Trophoblast cell (in vitro differentiated cells and primary cell): ENCODE data around the gene SERF1B. TPM values are rescaled to one million over a fixed set of nuclear protein-coding genes. Genes with fewer than 3 reads are reported as not detected.
"Not testable (repeated sequence)": the region's sequence is repeated elsewhere in the genome, so short reads cannot be mapped to it uniquely, and the experiment has no call there.

Source experiments
- DNase-seq, 2 donors: peaks; one replicate each; pipeline ENCODE4 v3.0.0-alpha.2; 2016
- H2AFZ ChIP-seq: 2 replicates; pipeline ENCODE4 v1.6.1; 2013; ENCODE audit warnings: low read length, moderate library complexity, mild to moderate bottlenecking; ENCODE audit not compliant: insufficient read depth, poor library complexity
- H2AK5ac ChIP-seq: 2 replicates; pipeline ENCODE4 v1.6.1; 2013; ENCODE audit warnings: mild to moderate bottlenecking, low read length
- H2BK120ac ChIP-seq: 2 replicates; pipeline ENCODE4 v1.6.1; 2013; ENCODE audit warnings: low read length, mild to moderate bottlenecking, moderate library complexity; ENCODE audit not compliant: insufficient read depth, poor library complexity
- H2BK12ac ChIP-seq: 2 replicates; pipeline ENCODE4 v1.6.1; 2013; ENCODE audit warnings: mild to moderate bottlenecking, low read length, moderate library complexity
- H2BK5ac ChIP-seq: 2 replicates; pipeline ENCODE4 v1.6.1; 2013; ENCODE audit warnings: low read length, low read depth, moderate library complexity, mild to moderate bottlenecking; ENCODE audit not compliant: poor library complexity
- H3K14ac ChIP-seq: 2 replicates; pipeline ENCODE4 v1.6.1; 2013; ENCODE audit warnings: mild to moderate bottlenecking, low read length
- H3K18ac ChIP-seq: 2 replicates; pipeline ENCODE4 v1.6.1; 2013; ENCODE audit warnings: mild to moderate bottlenecking, low read length
- H3K23ac ChIP-seq: 2 replicates; pipeline ENCODE4 v1.6.1; 2013; ENCODE audit warnings: low read length
- H3K27ac ChIP-seq: 2 replicates; pipeline ENCODE4 v1.5.1; 2013; ENCODE audit warnings: low read depth, mild to moderate bottlenecking, inconsistent platforms, low read length, moderate library complexity
- H3K27me3 ChIP-seq: 2 replicates; pipeline ENCODE4 v1.6.1; 2013; ENCODE audit warnings: inconsistent platforms, mild to moderate bottlenecking, low read length, moderate library complexity; ENCODE audit not compliant: insufficient read depth
- H3K36me3 ChIP-seq, 2 experiments: 1 replicate in 1 of 2; 2 replicates in 1 of 2; pipeline ENCODE4 v1.6.1; 2013; ENCODE audit warnings: low read length in 2 of 2, mild to moderate bottlenecking in 2 of 2, moderate library complexity in 1 of 2; ENCODE audit not compliant: insufficient read depth in 2 of 2, control insufficient read depth in 1 of 2
- H3K4ac ChIP-seq: 2 replicates; pipeline ENCODE4 v1.6.1; 2013; ENCODE audit warnings: low read depth, mild to moderate bottlenecking, low read length, moderate library complexity
- H3K4me1 ChIP-seq, 2 experiments: 1 replicate in 1 of 2; 2 replicates in 1 of 2; pipeline ENCODE4 v1.6.1; 2013; ENCODE audit warnings: low read length in 2 of 2, mild to moderate bottlenecking in 2 of 2, moderate library complexity in 1 of 2; ENCODE audit not compliant: insufficient read depth in 2 of 2, control insufficient read depth in 1 of 2
- H3K4me2 ChIP-seq: 2 replicates; pipeline ENCODE4 v1.6.1; 2013; ENCODE audit warnings: inconsistent platforms, mild to moderate bottlenecking, low read length, moderate library complexity
- H3K4me3 ChIP-seq: 2 replicates; pipeline ENCODE4 v1.5.1; 2013; ENCODE audit warnings: mild to moderate bottlenecking, low read depth, low read length, inconsistent platforms
- H3K79me1 ChIP-seq: one replicate; pipeline ENCODE4 v1.6.1; 2013; ENCODE audit warnings: low read length
- H3K79me2 ChIP-seq: 2 replicates; pipeline ENCODE4 v1.6.1; 2013; ENCODE audit warnings: low read length, mild to moderate bottlenecking; ENCODE audit not compliant: control insufficient read depth, insufficient read depth, poor library complexity
- H3K9ac ChIP-seq: 2 replicates; pipeline ENCODE4 v1.6.1; 2013; ENCODE audit warnings: mild to moderate bottlenecking, low read length
- H3K9me3 ChIP-seq: 2 replicates; pipeline ENCODE4 v1.6.1; 2013; ENCODE audit warnings: low read depth, mild to moderate bottlenecking, control low read depth, inconsistent platforms, low read length; ENCODE audit not compliant: insufficient read depth
- H4K12ac ChIP-seq: 2 replicates; pipeline ENCODE4 v1.6.1; 2013; ENCODE audit warnings: low read depth, mild to moderate bottlenecking, low read length, moderate library complexity
- H4K8ac ChIP-seq: 2 replicates; pipeline ENCODE4 v1.6.1; 2013; ENCODE audit warnings: low read depth, mild to moderate bottlenecking, low read length, moderate library complexity
- H4K91ac ChIP-seq: one replicate; pipeline ENCODE4 v1.6.1; 2013; ENCODE audit warnings: low read depth, mild to moderate bottlenecking, low read length, moderate library complexity
- WGBS: extraction: QIAGEN DNeasy Blood & Tissue Kit; methylation state at CpG from one replicate; pipeline ENCODE4 v1.1.7; 2013; ENCODE audit warnings: missing lambda C conversion rate; ENCODE audit not compliant: insufficient read length, insufficient coverage; ENCODE audit errors: extremely low coverage; 5-methylcytosine and 5-hydroxymethylcytosine counted together
- polyA plus RNA-seq: library from polyadenylated mRNA; stranded (reverse); fragments of 200-250 nt; gene quantifications from 2 replicates; pipeline ENCODE4 v1.2.3, GENCODE V29; 2013

Gene SERF1B
- polyA plus RNA-seq, result 33.0 and 35.8 TPM in 2 replicates

GRCh38 chr5:70025106-70025844 lies at the start of gene SERF1B:
SERF1B (plus strand) TSS chr5:70025251; CDS start chr5:70025452, 201 bp downstream.
- H4K12ac ChIP-seq, H3K79me1 ChIP-seq, H3K14ac ChIP-seq, DNase-seq, H2BK5ac ChIP-seq, H3K4me2 ChIP-seq, H3K18ac ChIP-seq, H2BK120ac ChIP-seq, H4K91ac ChIP-seq, H3K23ac ChIP-seq, H3K4ac ChIP-seq, H2BK12ac ChIP-seq, H3K4me3 ChIP-seq, H3K4me1 ChIP-seq, H3K79me2 ChIP-seq, H3K9ac ChIP-seq, H3K27me3 ChIP-seq, H3K27ac ChIP-seq, H3K9me3 ChIP-seq, H2AFZ ChIP-seq, H4K8ac ChIP-seq, H2AK5ac ChIP-seq, H3K36me3 ChIP-seq: not testable (repeated sequence)
- WGBS, result no CpG with 5 or more reads among the region's 66 CpGs

- H2BK12ac ChIP-seq, H3K4me1 ChIP-seq, H3K36me3 ChIP-seq, H3K9me3 ChIP-seq, H3K23ac ChIP-seq, H3K4ac ChIP-seq, H4K8ac ChIP-seq, H2AFZ ChIP-seq, H3K18ac ChIP-seq, H3K14ac ChIP-seq, H3K27me3 ChIP-seq, H2AK5ac ChIP-seq, H4K91ac ChIP-seq, DNase-seq, H3K4me3 ChIP-seq, H3K27ac ChIP-seq, H2BK5ac ChIP-seq, H3K79me2 ChIP-seq, H3K4me2 ChIP-seq, H4K12ac ChIP-seq, H3K9ac ChIP-seq, H3K79me1 ChIP-seq, H2BK120ac ChIP-seq: not testable (repeated sequence)
- WGBS, result no CpG with 5 or more reads among the region's 2 CpGs
Observed at GRCh38 chr5:69991713-69992112, 33.3 kb upstream of the SERF1B start.

GRCh38 chr5:69995535-69995934 lies 29.5 kb upstream of the SERF1B start:
- not testable (repeated sequence) for H3K4me3 ChIP-seq, H4K12ac ChIP-seq, H2BK5ac ChIP-seq, H3K36me3 ChIP-seq, H3K4me1 ChIP-seq, H2BK12ac ChIP-seq, H3K4me2 ChIP-seq, H4K91ac ChIP-seq, DNase-seq, H3K79me2 ChIP-seq, H3K27me3 ChIP-seq, H3K14ac ChIP-seq, H3K4ac ChIP-seq, H3K23ac ChIP-seq, H3K9me3 ChIP-seq, H2BK120ac ChIP-seq, H2AK5ac ChIP-seq, H2AFZ ChIP-seq, H3K9ac ChIP-seq, H3K27ac ChIP-seq, H4K8ac ChIP-seq, H3K79me1 ChIP-seq, H3K18ac ChIP-seq
- no CpG with 5 or more reads among the region's 1 CpG for WGBS

GRCh38 chr5:70020660-70021059 lies 4.4 kb upstream of the SERF1B start:
- H3K36me3 ChIP-seq, H3K27ac ChIP-seq, H3K9ac ChIP-seq, H4K91ac ChIP-seq, H2AFZ ChIP-seq, H3K79me2 ChIP-seq, H3K4me3 ChIP-seq, H3K9me3 ChIP-seq, H2AK5ac ChIP-seq, H3K23ac ChIP-seq, H3K79me1 ChIP-seq, H2BK5ac ChIP-seq, H3K14ac ChIP-seq, H3K4me1 ChIP-seq, H3K18ac ChIP-seq, H4K12ac ChIP-seq, H2BK120ac ChIP-seq, H4K8ac ChIP-seq, H3K4me2 ChIP-seq, H3K27me3 ChIP-seq, H2BK12ac ChIP-seq, H3K4ac ChIP-seq, DNase-seq: not testable (repeated sequence)
- WGBS, result no CpG with 5 or more reads among the region's 2 CpGs
